Neural cell (in vitro differentiated cells): ENCODE data around the gene RPN1. TPM values are rescaled to one million over a fixed set of nuclear protein-coding genes. Genes with fewer than 3 reads are reported as not detected.

ENCODE experiments used
- H2AFZ ChIP-seq: fragments of 200-600, 300-800 bp; sonication (generic), shearing (Covaris generic); 2 replicates; pipeline ENCODE4 v1.6.0; 2014; ENCODE audit warnings: low read depth, mild to moderate bottlenecking, antibody characterized with exemption, low read length, moderate library complexity
- H3F3A ChIP-seq: fragments of 200-600 bp; shearing (Covaris generic); 2 replicates; pipeline ENCODE4 v1.6.1; 2016; ENCODE audit warnings: mild to moderate bottlenecking, moderate library complexity, mixed read lengths, antibody characterized with exemption, low read length; ENCODE audit not compliant: insufficient read depth, poor library complexity, severe bottlenecking
- H3K27ac ChIP-seq: fragments of 200-600, 300-800 bp; sonication (generic), shearing (Covaris generic); 2 replicates; pipeline ENCODE4 v1.5.1; 2014; ENCODE audit warnings: mild to moderate bottlenecking, low read length, moderate library complexity
- H3K27me3 ChIP-seq: fragments of 300-800, 200-600 bp; sonication (generic), shearing (Covaris generic); 2 replicates; pipeline ENCODE4 v1.6.0; 2014; ENCODE audit warnings: mild to moderate bottlenecking, low read depth, low read length, moderate library complexity; ENCODE audit not compliant: insufficient read depth
- H3K36me3 ChIP-seq: fragments of 300-800, 200-600 bp; sonication (generic), shearing (Covaris generic); 2 replicates; pipeline ENCODE4 v1.5.1; 2014; ENCODE audit warnings: mild to moderate bottlenecking, antibody characterized with exemption, low read length, moderate library complexity; ENCODE audit not compliant: insufficient read depth
- H3K4me2 ChIP-seq: fragments of 300-800, 200-600 bp; sonication (generic), shearing (Covaris generic); 2 replicates; pipeline ENCODE4 v1.6.0; 2014; ENCODE audit warnings: mild to moderate bottlenecking, low read length
- H3K4me3 ChIP-seq: fragments of 300-800, 200-600 bp; sonication (generic), shearing (Covaris generic); 2 replicates; pipeline ENCODE4 v1.5.1; 2014; ENCODE audit warnings: mild to moderate bottlenecking, low read length, moderate library complexity
- H3K79me2 ChIP-seq: fragments of 200-600 bp; shearing (Covaris generic); replicated peaks from 2 replicates; pipeline ENCODE4 v1.6.0; 2014; ENCODE audit warnings: mild to moderate bottlenecking, low read length, moderate library complexity; ENCODE audit not compliant: insufficient read depth
- H3K9ac ChIP-seq: fragments of 300-800, 200-600 bp; sonication (generic), shearing (Covaris generic); 2 replicates; pipeline ENCODE4 v1.6.1; 2016; ENCODE audit warnings: mild to moderate bottlenecking, low read length, mixed read lengths
- H3K9me2 ChIP-seq: fragments of 200-600 bp; shearing (Covaris generic); 2 replicates; pipeline ENCODE4 v1.6.1; 2016; ENCODE audit warnings: mild to moderate bottlenecking, low read length, mixed read lengths; ENCODE audit not compliant: insufficient read depth
- H3K9me3 ChIP-seq: fragments of 200-600, 300-800 bp; sonication (generic), shearing (Covaris generic); 2 replicates; pipeline ENCODE4 v1.6.1; 2016; ENCODE audit warnings: mild to moderate bottlenecking, mixed run types, low read length, moderate library complexity, mixed read lengths
- H4K20me1 ChIP-seq: fragments of 200-600 bp; shearing (Covaris generic); 2 replicates; pipeline ENCODE4 v1.6.1; 2016; ENCODE audit warnings: mild to moderate bottlenecking, mixed run types; ENCODE audit not compliant: insufficient read depth
- CTCF ChIP-seq: fragments of 450-650 bp; IDR thresholded peaks from 2 replicates; pipeline ENCODE4 v1.5.1; 2014; ENCODE audit warnings: antibody characterized with exemption, mild to moderate bottlenecking, moderate library complexity; ENCODE audit not compliant: poor library complexity, severe bottlenecking
- EP300 ChIP-seq: fragments of 450-650 bp; conservative IDR thresholded peaks from 2 replicates; pipeline ENCODE4 v1.6.1; 2014; ENCODE audit warnings: antibody characterized with exemption, mild to moderate bottlenecking, moderate library complexity; ENCODE audit not compliant: poor library complexity, severe bottlenecking
- EZH2 ChIP-seq: fragments of 200-600, 300-800 bp; shearing (Covaris generic), sonication (generic); IDR thresholded peaks from 2 replicates; pipeline ENCODE4 v1.6.1; 2014; ENCODE audit warnings: antibody characterized with exemption, low read length, borderline replicate concordance, mild to moderate bottlenecking; ENCODE audit not compliant: insufficient read depth, poor library complexity, severe bottlenecking
- MXI1 ChIP-seq: fragments of 450-650 bp; conservative IDR thresholded peaks from 2 replicates; pipeline ENCODE4 v1.6.1; 2014; ENCODE audit warnings: antibody characterized with exemption, mild to moderate bottlenecking; ENCODE audit not compliant: poor library complexity, severe bottlenecking
- POLR2AphosphoS5 ChIP-seq: IDR thresholded peaks from 2 replicates; pipeline ENCODE4 v1.6.1; 2012
- RAD21 ChIP-seq: fragments of 450-650 bp; conservative IDR thresholded peaks from 2 replicates; pipeline ENCODE4 v1.6.1; 2014; ENCODE audit warnings: antibody characterized with exemption, mild to moderate bottlenecking, moderate library complexity
- REST ChIP-seq: IDR thresholded peaks from 2 replicates; pipeline ENCODE4 v1.6.1; 2012; ENCODE audit warnings: borderline replicate concordance
- SMC3 ChIP-seq: fragments of 450-650 bp; conservative IDR thresholded peaks from 2 replicates; pipeline ENCODE4 v1.6.1; 2014; ENCODE audit warnings: antibody characterized with exemption, mild to moderate bottlenecking, moderate library complexity; ENCODE audit not compliant: poor library complexity
- TAF1 ChIP-seq: IDR thresholded peaks from 2 replicates; pipeline ENCODE4 v1.6.1; 2012; ENCODE audit warnings: low read depth
- polyA plus RNA-seq: library from polyadenylated mRNA; depleted of rRNA; stranded (reverse); fragments of >200 nt; gene quantifications from 2 replicates; pipeline ENCODE4 v1.2.3, GENCODE V29; 2014

RPN1 gene
- polyA plus RNA-seq, 1 donor from 2014 or later: 201 TPM

DNA sequence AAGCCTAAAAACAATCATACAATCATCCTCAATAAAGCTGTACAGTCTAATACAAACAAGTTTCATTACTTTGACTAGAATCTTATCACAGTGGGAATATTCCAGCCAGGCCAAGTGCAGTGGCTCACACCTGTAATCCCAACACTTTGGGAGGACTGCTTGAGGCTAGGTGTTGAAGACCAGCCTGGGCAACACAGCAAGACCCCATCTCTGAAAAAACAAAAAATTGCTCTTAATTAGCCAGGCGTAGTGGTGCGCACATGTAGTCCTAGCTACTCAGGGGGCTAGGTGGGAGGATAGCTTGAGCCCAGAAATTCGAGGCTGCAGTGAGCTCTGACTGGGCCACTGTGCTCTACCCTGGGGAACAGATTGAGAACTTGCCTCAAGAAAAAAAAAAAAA lies 3.3 kb downstream of the RPN1 start:
- Histone ChIP-seq H3K9me2 (no peaks in the 10 kb centered on the region), H3K4me3 (no peak overlapping the region), H3K9ac (no peak overlapping the region), H3K4me2 (no peak overlapping the region), H4K20me1 (no peaks in the 10 kb centered on the region), H2AFZ (no peak overlapping the region), H3K79me2 (peaks cover 40% of the 10 kb centered on the region), H3K27ac (no peak overlapping the region), H3F3A (no peaks in the 10 kb centered on the region), H3K9me3 (no peaks in the 10 kb centered on the region), H3K36me3 (peaks cover 5% of the 10 kb centered on the region), H3K27me3 (no peaks in the 10 kb centered on the region)
- TF ChIP-seq RAD21: no peak
- TF ChIP-seq SMC3: no peak
- no peak for TF ChIP-seq CTCF
- TF ChIP-seq EP300: no peak
- TF ChIP-seq TAF1: no peak
- TF ChIP-seq MXI1: no peak
- TF ChIP-seq POLR2AphosphoS5: no peak
- no peak for TF ChIP-seq REST
- no peak for TF ChIP-seq EZH2

DNA sequence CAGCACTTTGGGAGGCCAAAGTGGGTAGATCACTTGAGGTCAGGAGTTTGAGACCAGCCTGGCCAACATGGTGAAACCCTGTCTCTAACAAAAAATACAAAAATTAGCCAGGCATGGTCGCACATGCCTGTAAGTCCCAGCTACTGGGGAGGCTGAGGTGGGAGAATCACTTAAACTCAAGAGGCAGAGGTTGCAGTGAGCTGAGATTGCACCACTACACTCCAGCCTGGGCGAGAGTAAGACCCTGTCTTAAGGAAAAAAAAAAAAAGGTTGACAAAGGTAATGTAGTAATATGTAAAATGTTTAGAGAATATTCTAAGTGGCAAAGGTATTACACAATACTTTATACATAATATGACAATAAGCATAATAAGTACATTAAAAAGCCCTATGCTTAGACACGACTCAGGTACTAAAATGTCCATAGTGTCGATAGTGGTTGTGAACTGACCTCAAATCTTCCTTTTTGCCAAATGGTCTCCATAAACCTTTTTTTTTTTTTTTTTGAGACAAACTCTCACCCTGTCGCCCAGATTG lies 16.5 kb downstream of the RPN1 start:
- H4K20me1 ChIP-seq: no peaks in the 10 kb centered on the region
- no peaks in the 10 kb centered on the region for H3K9me3 ChIP-seq
- H3K4me2 ChIP-seq: no peak overlapping the region
- H3F3A ChIP-seq: no peaks in the 10 kb centered on the region
- TF ChIP-seq MXI1 (no peak), EP300 (no peak), TAF1 (no peak), CTCF (no peak), POLR2AphosphoS5 (no peak), RAD21 (no peak), SMC3 (no peak), EZH2 (no peak), REST (no peak)
- H3K79me2 ChIP-seq: no peaks in the 10 kb centered on the region
- H3K9ac ChIP-seq: no peak overlapping the region
- H3K27ac ChIP-seq: no peak overlapping the region
- no peaks in the 10 kb centered on the region for H3K9me2 ChIP-seq
- peaks cover 4% of the 10 kb centered on the region for H3K36me3 ChIP-seq
- no peak overlapping the region for H3K4me3 ChIP-seq
- H2AFZ ChIP-seq: no peak overlapping the region
- no peaks in the 10 kb centered on the region for H3K27me3 ChIP-seq
